ENCODE data around the gene CHD5.

- TF ChIP-seq POLR2AphosphoS5 (IDR thresholded peaks at IDR 0.05; ENCODE audit: borderline replicate concordance, low read depth, low read length): no peak
- TF ChIP-seq EZH2 (IDR thresholded peaks at IDR 0.05): no peak
- no peak for TF ChIP-seq FOXP2 (optimal IDR thresholded peaks at IDR 0.05; ENCODE audit: control extremely low read depth, extremely low read length, insufficient read depth)
These were observed 75.5 kb downstream of the CHD5 start for GRCh38 chr1:6104631-6105030.
